Uterus (tissue), 2 donors: ENCODE results near the gene CAMK1G.

Experiments used
- POLR2A ChIP-seq, 2 donors: fragments of 450-650 bp; IDR thresholded peaks; one replicate each; pipeline ENCODE4 v1.6.1; 2016; ENCODE audit warnings: antibody characterized with exemption in 2 of 2, mild to moderate bottlenecking in 1 of 2, moderate library complexity in 1 of 2
- TF ChIP-seq, protein P1 (sequence below), 4 experiments: fragments of 200-600 bp in 2 of 4; fragments of 450-650 bp in 2 of 4; sonication (generic) in 2 of 4; IDR thresholded peaks; one replicate each; pipeline ENCODE4 v1.5.1; 2016 to 2019; ENCODE audit warnings: antibody characterized with exemption in 4 of 4, mild to moderate bottlenecking in 2 of 4, moderate library complexity in 1 of 4

- TF ChIP-seq, protein P1, sequence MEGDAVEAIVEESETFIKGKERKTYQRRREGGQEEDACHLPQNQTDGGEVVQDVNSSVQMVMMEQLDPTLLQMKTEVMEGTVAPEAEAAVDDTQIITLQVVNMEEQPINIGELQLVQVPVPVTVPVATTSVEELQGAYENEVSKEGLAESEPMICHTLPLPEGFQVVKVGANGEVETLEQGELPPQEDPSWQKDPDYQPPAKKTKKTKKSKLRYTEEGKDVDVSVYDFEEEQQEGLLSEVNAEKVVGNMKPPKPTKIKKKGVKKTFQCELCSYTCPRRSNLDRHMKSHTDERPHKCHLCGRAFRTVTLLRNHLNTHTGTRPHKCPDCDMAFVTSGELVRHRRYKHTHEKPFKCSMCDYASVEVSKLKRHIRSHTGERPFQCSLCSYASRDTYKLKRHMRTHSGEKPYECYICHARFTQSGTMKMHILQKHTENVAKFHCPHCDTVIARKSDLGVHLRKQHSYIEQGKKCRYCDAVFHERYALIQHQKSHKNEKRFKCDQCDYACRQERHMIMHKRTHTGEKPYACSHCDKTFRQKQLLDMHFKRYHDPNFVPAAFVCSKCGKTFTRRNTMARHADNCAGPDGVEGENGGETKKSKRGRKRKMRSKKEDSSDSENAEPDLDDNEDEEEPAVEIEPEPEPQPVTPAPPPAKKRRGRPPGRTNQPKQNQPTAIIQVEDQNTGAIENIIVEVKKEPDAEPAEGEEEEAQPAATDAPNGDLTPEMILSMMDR (IDR thresholded peaks at IDR 0.05) = no peak
- no peak for TF ChIP-seq POLR2A (IDR thresholded peaks at IDR 0.05)
Observed at GRCh38 chr1:209627027-209627731, 43.7 kb downstream of the CAMK1G start.
